Breast epithelium (tissue), 4 donors: ENCODE results near the gene RPP38. TPM values are rescaled to one million over a fixed set of nuclear protein-coding genes. Genes with fewer than 3 reads are reported as not detected.

Experiments
- DNase-seq, 2 donors: peaks; one replicate each; pipeline ENCODE4 v3.0.0-alpha.2; 2019; ENCODE audit warnings: low spot score in 2 of 2
- H3K27ac ChIP-seq, 2 donors: fragments of 200-600 bp; sonication (generic) in 1 of 2; one replicate each; pipeline ENCODE4 v1.5.1; 2016 to 2019; ENCODE audit warnings: mild to moderate bottlenecking in 1 of 2
- H3K27me3 ChIP-seq, 2 donors: fragments of 200-600 bp; sonication (generic) in 1 of 2; one replicate each; pipeline versions ENCODE4 v1.5.1 to v1.6.0; 2017 to 2019; ENCODE audit warnings: control low read depth in 1 of 2, mild to moderate bottlenecking in 1 of 2
- H3K36me3 ChIP-seq: fragments of 200-600 bp; one replicate; pipeline ENCODE4 v1.5.1; 2019
- H3K4me1 ChIP-seq, 2 donors: fragments of 200-600 bp; sonication (generic); one replicate each; pipeline ENCODE4 v1.5.1; 2016 to 2019; ENCODE audit warnings: control low read depth in 1 of 2
- H3K4me3 ChIP-seq, 3 donors: fragments of 200-600 bp; sonication (generic); 1 replicate in 2 of 3; 2 replicates in 1 of 3; pipeline ENCODE4 v1.5.1; 2016 to 2019; ENCODE audit warnings: mild to moderate bottlenecking in 3 of 3, moderate library complexity in 2 of 3
- H3K9me3 ChIP-seq, 2 donors: fragments of 200-600 bp; sonication (generic) in 1 of 2; one replicate each; pipeline ENCODE4 v1.5.1; 2016 to 2019; ENCODE audit warnings: control low read depth in 1 of 2
- CTCF ChIP-seq, 3 donors: fragments of 450-650 bp; IDR thresholded peaks; one replicate each; pipeline ENCODE4 v1.5.1; 2016 to 2017; ENCODE audit warnings: antibody characterized with exemption in 3 of 3, mild to moderate bottlenecking in 3 of 3, moderate library complexity in 3 of 3
- POLR2A ChIP-seq: fragments of 450-650 bp; IDR thresholded peaks from one replicate; pipeline ENCODE4 v1.6.1; 2016; ENCODE audit warnings: antibody characterized with exemption, mild to moderate bottlenecking, moderate library complexity
- POLR2AphosphoS5 ChIP-seq, 3 donors: sonication (generic); formaldehyde crosslinking; IDR thresholded peaks; one replicate each; pipeline ENCODE4 v1.6.1; 2017; ENCODE audit warnings: antibody characterized with exemption in 3 of 3
- intact Hi-C: fragments of 100-400 bp; cut with DNase I; formaldehyde crosslinking; loops from one replicate; pipeline ENCODE4 v1.15.1; 2023; ENCODE audit warnings: low total_unique reads
- total RNA-seq, 3 donors: library from RNA; depleted of rRNA; stranded (reverse); fragments of >200 nt; gene quantifications; one replicate each; pipeline ENCODE4 v1.1.0, GENCODE V29; 2016

Gene RPP38
- total RNA-seq, 3 donors from 2014 or later = 10.6 to 17.4 (median 16.8) TPM

- no peak for DNase-seq
- H3K27ac ChIP-seq = no peak overlapping the region
- H3K9me3 ChIP-seq = no peaks in the 10 kb centered on the region
- H3K4me3 ChIP-seq = no peak overlapping the region
- no peaks in the 10 kb centered on the region for H3K27me3 ChIP-seq
- no peaks in the 10 kb centered on the region for H3K36me3 ChIP-seq
- intact Hi-C loops = no loop called here
- no peak for TF ChIP-seq POLR2AphosphoS5 (IDR thresholded peaks at IDR 0.05)
- no peak for TF ChIP-seq CTCF (IDR thresholded peaks at IDR 0.05)
- no peak for TF ChIP-seq POLR2A
- H3K4me1 ChIP-seq = no peaks in the 10 kb centered on the region
These were observed 52.1 kb downstream of the RPP38 start for GRCh38 chr10:15149042-15149771.

DNA sequence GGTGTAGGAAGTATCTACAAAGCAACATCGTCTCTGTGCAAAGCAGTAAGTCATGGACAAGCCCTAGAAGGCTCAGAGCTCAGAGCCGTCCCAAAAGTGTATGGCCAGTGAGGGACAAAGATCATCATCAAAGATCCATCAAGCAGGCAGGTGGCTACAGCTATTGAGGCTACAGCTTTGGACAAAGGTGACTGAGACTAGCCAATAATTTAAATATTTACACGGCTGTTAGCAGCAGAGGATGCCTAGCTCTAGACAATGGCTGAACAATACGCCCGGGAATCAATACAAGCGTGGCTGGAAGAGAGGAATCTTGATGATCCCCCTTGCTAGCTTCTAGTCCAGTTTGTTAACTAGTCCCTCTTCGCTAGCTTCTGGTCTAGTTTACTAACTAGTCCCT, 53.4 kb downstream of the RPP38 start:
- intact Hi-C loops = no loop called here

GRCh38 chr10:15152556-15152955, 55.4 kb downstream of the RPP38 start:
- Histone ChIP-seq H3K4me1 (no peaks in the 10 kb centered on the region), H3K9me3 (no peaks in the 10 kb centered on the region), H3K27me3 (no peaks in the 10 kb centered on the region), H3K4me3 (no peak overlapping the region), H3K36me3 (no peaks in the 10 kb centered on the region), H3K27ac (no peak overlapping the region)
- no peak for DNase-seq
- intact Hi-C loops = no loop called here
- TF ChIP-seq CTCF (IDR thresholded peaks at IDR 0.05) = no peak
- TF ChIP-seq POLR2AphosphoS5 (IDR thresholded peaks at IDR 0.05) = no peak
- TF ChIP-seq POLR2A = no peak

More for the DNA sequence above, 53.4 kb downstream of the RPP38 start:
- H3K27me3 ChIP-seq = no peaks in the 10 kb centered on the region
- H3K36me3 ChIP-seq = no peaks in the 10 kb centered on the region
- no peaks in the 10 kb centered on the region for H3K9me3 ChIP-seq
- TF ChIP-seq CTCF (IDR thresholded peaks at IDR 0.05) (no peak), POLR2AphosphoS5 (IDR thresholded peaks at IDR 0.05) (no peak), POLR2A (no peak)
- H3K4me3 ChIP-seq = no peak overlapping the region
- no peak overlapping the region for H3K27ac ChIP-seq
- no peaks in the 10 kb centered on the region for H3K4me1 ChIP-seq
- DNase-seq = no peak

Other genes with a start within 250 kb of the RPP38 start
- 1 to 10 TPM; 4.6 to 7.5 (median 5.6) TPM for gene SUV39H2, start 218.5 kb upstream of the RPP38 start, total RNA-seq
- gene DCLRE1C, start 143.3 kb upstream of the RPP38 start, total RNA-seq = 10 to 100 TPM in 2 of 3 donors, 1 to 10 TPM in 1; 8.3 to 21.2 (median 10.8) TPM
- gene MEIG1, start 138.0 kb upstream of the RPP38 start, total RNA-seq = not detected
- gene OLAH, start 53.4 kb upstream of the RPP38 start, total RNA-seq = 1 to 10 TPM; 1.1 to 2.6 (median 1.6) TPM
- 1 to 10 TPM in 2 of 3 donors, not detected in 1; 1.0 to 1.1 TPM for gene ACBD7, start 8.6 kb upstream of the RPP38 start, total RNA-seq
- gene NMT2, start 71.3 kb downstream of the RPP38 start, total RNA-seq = 10 to 100 TPM; 18.4 to 48.3 (median 32.4) TPM